ENCODE data around the gene SRP9. TPM values are rescaled to one million over a fixed set of nuclear protein-coding genes. Genes with fewer than 3 reads are reported as not detected.
"Not testable (repeated sequence)": the region's sequence is repeated elsewhere in the genome, so short reads cannot be mapped to it uniquely, and the experiment has no call there.

The SRP9 gene
- total and polyA plus RNA-seq, 4 donors = 128 to 390 (median 160) TPM

DNA sequence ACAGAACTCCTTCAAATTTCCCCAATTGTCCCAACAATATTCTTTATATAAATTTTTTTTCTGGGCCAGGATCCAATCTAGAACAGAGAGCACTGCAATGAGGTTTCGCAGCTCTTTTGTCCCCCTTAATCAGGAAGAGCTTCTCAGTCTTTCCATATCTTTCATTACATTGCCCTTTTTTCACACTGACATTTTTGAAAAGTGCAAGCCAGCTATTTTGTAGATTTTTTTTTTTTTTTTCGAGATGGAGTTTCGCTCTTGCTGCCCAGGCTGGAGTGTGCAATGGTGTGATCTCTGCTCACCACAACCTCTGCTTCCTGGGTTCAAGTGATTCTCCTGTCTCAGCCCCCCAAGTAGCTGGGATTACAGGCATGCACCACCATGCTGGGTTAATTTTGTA lies 29.1 kb downstream of the SRP9 start:
- 91 to 92% methylated on average over 3 of the region's 3 CpGs for WGBS, 2 donors
- H3K27ac ChIP-seq (ENCODE audit: low read depth in 1 of 2, low read length in 2 of 2); H3K36me3 ChIP-seq (ENCODE audit: control insufficient read depth in 1 of 2, insufficient read depth in 2 of 2, low read length in 1 of 2); H3K4me1 ChIP-seq (ENCODE audit: control insufficient read depth in 1 of 2, insufficient read depth in 2 of 2, low read length in 2 of 2); ATAC-seq (ENCODE audit: low FRiP score); H3K4me3 ChIP-seq (ENCODE audit: low read length in 2 of 2); DNase-seq; H3K27me3 ChIP-seq (ENCODE audit: control insufficient read depth in 1 of 2, insufficient read depth in 2 of 2, low read length in 1 of 2); H3K9me3 ChIP-seq (ENCODE audit: control insufficient read depth, low read length): not testable (repeated sequence)
- intact Hi-C loops (cut with DNase I) = loop anchor here in 1 of 2 donors (5.0 to 10.0 kb wide), 2 partner anchors 36 to 188 kb away; partner anchors contain the start of gene SDE2

DNA sequence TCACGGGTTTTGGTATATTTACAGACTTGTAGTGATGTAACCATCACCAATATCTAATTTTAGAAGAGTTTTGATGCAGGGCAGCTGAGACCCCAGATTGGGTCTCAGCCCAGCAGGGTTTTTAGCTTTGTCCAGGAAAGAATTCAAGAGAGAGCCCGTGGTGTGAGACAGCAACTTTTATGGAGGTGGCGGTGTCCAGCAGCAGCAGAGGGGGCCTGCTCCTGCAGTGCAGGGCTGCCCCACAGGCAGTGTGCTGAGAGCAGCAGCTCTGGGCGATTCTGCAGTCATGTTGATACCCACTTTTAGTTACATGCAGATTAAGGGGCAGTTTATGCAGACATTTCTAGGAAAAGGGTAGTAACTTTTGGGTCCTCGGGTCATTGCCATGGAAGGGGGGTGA lies 30.5 kb downstream of the SRP9 start:
- Histone ChIP-seq H3K27me3 (ENCODE audit: control insufficient read depth in 1 of 2, insufficient read depth in 2 of 2, low read length in 1 of 2) (no peaks in the 10 kb centered on the region), H3K4me1 (ENCODE audit: control insufficient read depth in 1 of 2, insufficient read depth in 2 of 2, low read length in 2 of 2) (no peaks in the 10 kb centered on the region), H3K9me3 (ENCODE audit: control insufficient read depth, low read length) (no peaks in the 10 kb centered on the region), H3K27ac (ENCODE audit: low read depth in 1 of 2, low read length in 2 of 2) (no peak overlapping the region), H3K36me3 (ENCODE audit: control insufficient read depth in 1 of 2, insufficient read depth in 2 of 2, low read length in 1 of 2) (no peaks in the 10 kb centered on the region), H3K4me3 (ENCODE audit: low read length in 2 of 2) (no peak overlapping the region)
- ATAC-seq (ENCODE audit: low FRiP score) (no peak), DNase-seq (no peak)
- WGBS, 2 donors = 93 to 94% methylated on average over 5 of the region's 5 CpGs
- intact Hi-C loops (cut with DNase I) = loop anchor here in 1 of 2 donors (5.0 to 10.0 kb wide), 2 partner anchors 34 to 187 kb away; partner anchors contain the start of gene SDE2

DNA sequence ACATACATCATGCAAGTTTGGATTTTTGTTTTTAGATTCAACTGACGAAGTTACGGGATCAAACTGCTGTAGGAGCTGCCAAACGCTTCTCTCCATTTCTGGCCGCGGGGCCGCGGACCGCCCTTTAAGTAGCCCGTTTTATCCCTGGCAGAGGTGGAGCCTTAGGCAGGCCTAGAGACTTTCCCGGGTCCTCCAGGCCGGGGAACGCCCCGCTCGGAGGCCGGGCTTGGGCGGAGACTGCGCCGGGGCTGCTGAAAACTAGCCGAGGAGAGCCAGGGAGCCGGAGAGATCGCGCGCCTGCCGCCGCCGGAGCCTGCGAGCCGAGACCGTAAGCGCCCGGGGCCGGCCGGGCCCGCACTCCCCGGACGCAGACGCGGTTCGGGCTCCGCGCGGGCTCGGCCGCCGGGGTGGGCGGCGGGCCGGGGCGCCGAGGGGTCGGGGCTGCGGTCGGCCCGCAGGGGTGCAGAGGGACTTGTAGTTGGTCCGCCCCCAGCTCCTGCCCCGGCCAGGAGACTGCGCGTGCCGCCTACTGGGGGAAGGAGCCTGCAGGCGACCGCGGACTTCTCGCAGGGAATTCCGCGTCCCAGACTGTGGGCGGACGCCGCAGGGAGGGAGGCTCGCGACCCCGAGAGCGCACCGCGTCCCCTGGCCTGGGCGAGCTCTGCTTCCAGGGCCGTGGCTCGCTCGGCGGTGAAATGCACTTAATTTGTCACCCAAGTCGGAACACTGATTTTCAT lies 32.4 kb downstream of the SRP9 start, which contains the start of gene EPHX1:
Gene EPHX1 (plus strand): TSS at position 283 of the 737 bp plus-strand sequence. CDS start 18,606 bp downstream, outside the sequence.
- ATAC-seq (ENCODE audit: low FRiP score) (peak; percentile 91), DNase-seq (peak; percentile 94 to 97)
- Histone ChIP-seq H3K4me1 (ENCODE audit: control insufficient read depth in 1 of 2, insufficient read depth in 2 of 2, low read length in 2 of 2) (no peaks in the 10 kb centered on the region), H3K27ac (ENCODE audit: low read depth in 1 of 2, low read length in 2 of 2) (peak within 1 kb of the TSS in 1 of 2 donors; percentile 30), H3K27me3 (ENCODE audit: control insufficient read depth in 1 of 2, insufficient read depth in 2 of 2, low read length in 1 of 2) (no peaks in the 10 kb centered on the region), H3K9me3 (ENCODE audit: control insufficient read depth, low read length) (no peaks in the 10 kb centered on the region), H3K36me3 (ENCODE audit: control insufficient read depth in 1 of 2, insufficient read depth in 2 of 2, low read length in 1 of 2) (no peaks in the 10 kb centered on the region), H3K4me3 (ENCODE audit: low read length in 2 of 2) (peak within 1 kb of the TSS; percentile 82)
- intact Hi-C loops (cut with DNase I) = loop anchor here in 1 of 2 donors (5.0 to 10.0 kb wide), 2 partner anchors 32 to 185 kb away; partner anchors contain the start of gene SDE2
- WGBS, 2 donors = 1% methylated on average over 80 of the region's 80 CpGs

DNA sequence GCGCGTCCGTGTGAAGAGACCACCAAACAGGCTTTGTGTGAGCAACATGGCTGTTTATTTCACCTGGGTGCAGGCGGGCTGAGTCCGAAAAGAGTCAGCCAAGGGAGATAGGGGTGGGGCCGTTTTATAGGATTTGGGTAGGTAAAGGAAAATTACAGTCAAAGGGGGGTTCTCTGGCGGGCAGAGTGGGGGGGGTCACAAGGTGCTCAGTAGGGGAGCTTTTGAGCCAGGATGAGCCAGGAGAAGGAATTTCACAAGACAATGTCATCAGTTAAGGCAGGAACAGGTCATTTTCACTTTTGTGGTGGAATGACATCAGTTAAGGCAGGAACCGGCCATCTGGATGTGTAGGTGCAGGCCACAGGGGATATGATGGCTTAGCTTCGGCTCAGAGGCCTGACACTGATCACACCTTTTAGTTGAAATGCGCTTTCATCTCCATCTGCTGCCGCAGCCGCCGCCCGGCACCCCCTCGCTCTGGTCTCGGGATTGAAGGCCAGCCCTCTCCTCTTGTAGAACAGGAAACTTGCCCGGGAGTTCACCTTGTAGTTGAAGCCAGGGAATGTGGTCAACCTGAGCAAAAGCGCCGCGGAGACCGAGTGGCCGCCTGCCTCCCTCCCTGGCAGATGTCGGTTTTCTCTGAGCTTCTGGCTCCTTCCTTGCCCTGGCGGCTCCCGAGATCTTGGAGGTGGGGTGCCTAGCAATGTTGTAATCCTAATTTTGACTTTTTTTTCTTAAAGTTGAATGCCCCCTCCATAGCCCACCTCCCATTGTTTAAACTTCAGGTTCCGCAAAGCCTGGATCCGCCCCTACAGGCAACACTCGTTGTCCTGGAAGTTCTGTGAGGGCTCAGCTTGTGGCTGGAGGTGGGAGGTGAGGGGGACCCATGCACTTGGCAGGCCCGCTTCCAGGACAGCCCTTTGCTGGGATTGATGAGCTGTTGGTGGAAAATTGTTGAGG lies 33.2 kb downstream of the SRP9 start:
- H3K27me3 ChIP-seq (ENCODE audit: control insufficient read depth in 1 of 2, insufficient read depth in 2 of 2, low read length in 1 of 2); H3K36me3 ChIP-seq (ENCODE audit: control insufficient read depth in 1 of 2, insufficient read depth in 2 of 2, low read length in 1 of 2); H3K9me3 ChIP-seq (ENCODE audit: control insufficient read depth, low read length); H3K4me1 ChIP-seq (ENCODE audit: control insufficient read depth in 1 of 2, insufficient read depth in 2 of 2, low read length in 2 of 2); intact Hi-C loops (cut with DNase I); DNase-seq: not testable (repeated sequence)
- H3K27ac ChIP-seq (ENCODE audit: low read depth in 1 of 2, low read length in 2 of 2) = peak overlapping the region in 1 of 2 donors; percentile 30
- ATAC-seq (ENCODE audit: low FRiP score) = peak; percentile 2
- H3K4me3 ChIP-seq (ENCODE audit: low read length in 2 of 2) = peak overlapping the region; percentile 82
- WGBS, 2 donors = 14 to 19% methylated on average over 28 to 29 of the region's 29 CpGs

DNA sequence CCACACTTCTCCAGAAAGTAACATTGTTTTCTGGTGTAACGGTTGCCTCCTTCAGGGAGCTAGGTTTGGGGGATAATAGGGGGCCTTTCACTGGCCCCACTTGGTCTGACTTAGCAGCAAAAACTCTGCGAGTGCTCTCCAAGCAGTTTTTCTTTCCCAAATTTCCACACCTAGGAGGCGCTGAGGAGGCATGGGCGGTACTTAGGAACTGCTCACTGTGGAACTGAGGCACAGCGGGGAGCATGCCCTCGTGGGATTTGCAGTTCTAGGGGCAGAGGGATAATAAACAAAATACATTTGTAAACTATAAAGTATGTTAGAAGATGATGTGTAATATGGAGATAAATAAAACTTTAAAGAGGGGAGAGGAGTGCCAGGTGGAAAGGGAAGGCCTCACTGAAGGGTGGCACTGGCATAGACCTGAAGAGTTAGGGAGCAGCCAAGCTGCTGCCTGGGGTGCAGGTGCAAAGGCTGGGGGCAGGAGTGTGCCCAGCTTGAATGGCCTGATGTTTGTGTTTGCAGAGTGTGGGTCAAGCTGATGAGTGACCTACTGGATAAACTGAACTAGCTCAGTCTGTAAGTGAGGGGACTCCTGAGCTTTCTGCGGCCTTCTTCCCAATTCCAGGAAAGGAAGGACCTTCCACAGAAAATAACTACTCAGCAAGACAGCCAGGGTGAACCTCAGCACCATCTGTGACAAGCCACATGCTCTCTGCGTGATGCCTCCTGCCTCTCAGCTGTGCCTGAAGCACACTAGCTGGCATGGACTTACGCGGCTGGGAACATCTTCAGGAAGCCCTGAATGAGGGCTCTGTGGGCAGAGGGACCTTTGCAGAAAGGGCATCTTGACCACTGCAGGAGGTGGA lies 34.2 kb downstream of the SRP9 start:
- Histone ChIP-seq H3K4me1 (ENCODE audit: control insufficient read depth in 1 of 2, insufficient read depth in 2 of 2, low read length in 2 of 2) (peaks cover 0 to 6% of the 10 kb centered on the region in 2 donors), H3K36me3 (ENCODE audit: control insufficient read depth in 1 of 2, insufficient read depth in 2 of 2, low read length in 1 of 2) (no peaks in the 10 kb centered on the region), H3K4me3 (ENCODE audit: low read length in 2 of 2) (no peak overlapping the region), H3K27me3 (ENCODE audit: control insufficient read depth in 1 of 2, insufficient read depth in 2 of 2, low read length in 1 of 2) (no peaks in the 10 kb centered on the region), H3K9me3 (ENCODE audit: control insufficient read depth, low read length) (no peaks in the 10 kb centered on the region), H3K27ac (ENCODE audit: low read depth in 1 of 2, low read length in 2 of 2) (no peak overlapping the region)
- ATAC-seq (ENCODE audit: low FRiP score) (no peak), DNase-seq (no peak)
- intact Hi-C loops (cut with DNase I) = no loop called here
- WGBS, 2 donors = 83 to 84% methylated on average over 10 of the region's 10 CpGs

DNA sequence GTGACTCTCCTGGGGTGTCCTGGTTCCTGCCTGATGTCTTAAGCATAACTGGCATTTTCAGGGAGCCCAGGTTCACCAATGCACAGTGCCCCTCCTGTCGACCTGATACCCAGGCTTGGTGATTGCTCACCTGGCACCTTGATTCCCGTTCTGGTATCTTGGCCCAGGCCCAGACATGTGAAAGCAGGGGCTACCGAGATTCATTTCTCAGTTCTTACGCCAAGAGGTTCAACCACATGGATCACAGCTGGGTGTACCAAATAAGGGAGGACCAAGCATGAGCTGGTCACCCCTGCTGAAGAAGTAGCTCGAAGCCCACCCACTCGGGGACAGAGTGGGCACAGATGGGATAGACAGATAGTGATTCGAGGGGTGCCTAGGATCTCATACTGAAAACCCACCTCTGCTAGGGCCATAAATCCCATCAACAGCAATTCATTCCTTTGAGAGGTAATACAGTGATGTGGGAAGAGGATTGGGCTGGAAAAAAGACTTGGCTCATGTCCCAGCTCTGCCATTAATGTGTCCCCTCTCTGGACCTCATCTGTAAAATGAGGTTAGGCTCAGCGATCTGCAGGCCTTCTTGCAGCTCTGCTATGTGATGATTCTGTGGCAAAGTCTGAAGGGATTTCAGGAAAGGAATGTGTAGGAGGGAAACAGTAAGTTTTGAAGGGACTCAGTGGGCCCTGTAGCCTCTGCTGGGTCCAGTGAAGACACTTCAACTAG lies 35.0 kb downstream of the SRP9 start:
- Histone ChIP-seq H3K4me3 (ENCODE audit: low read length in 2 of 2) (no peak overlapping the region), H3K4me1 (ENCODE audit: control insufficient read depth in 1 of 2, insufficient read depth in 2 of 2, low read length in 2 of 2) (peaks cover 0 to 6% of the 10 kb centered on the region in 2 donors)
- no peak for DNase-seq

DNA sequence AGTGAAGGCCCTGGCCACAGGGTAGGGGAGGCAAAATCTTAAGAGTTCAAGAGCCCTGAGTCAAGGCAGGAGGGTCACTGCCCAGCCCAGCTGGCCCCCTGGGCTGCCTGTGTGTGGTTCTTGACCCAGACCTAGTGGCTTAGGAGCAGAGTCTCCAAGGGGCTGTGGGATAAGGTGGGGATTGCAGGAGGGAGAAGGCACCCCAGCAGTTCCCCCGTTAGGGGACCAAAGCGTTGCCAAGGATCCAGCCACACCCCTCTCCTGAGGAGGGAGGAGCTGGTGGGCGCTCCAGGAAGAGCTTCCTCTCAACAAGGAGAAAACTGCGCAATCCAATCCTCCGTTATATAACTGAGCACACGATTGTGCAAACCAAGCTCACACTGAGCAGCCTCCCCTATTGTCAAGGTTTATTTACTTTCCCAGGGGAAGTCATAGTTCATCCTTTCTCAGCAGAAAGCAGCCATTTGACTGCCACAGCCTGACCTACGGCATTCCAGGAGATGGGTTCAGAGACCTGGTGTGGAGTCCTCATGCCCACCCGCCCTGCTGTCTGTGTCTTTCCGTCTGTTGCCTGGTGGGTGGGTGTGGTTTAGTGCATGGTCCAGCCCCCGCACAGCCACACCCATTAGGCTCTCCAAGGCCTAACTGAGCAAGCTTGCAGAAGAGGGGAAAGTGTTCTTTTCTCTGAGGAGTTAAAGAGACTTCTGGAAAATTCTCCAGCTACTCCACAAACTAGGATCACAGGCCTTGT lies 35.8 kb downstream of the SRP9 start:
- peak in 1 of 2 donors; percentile 71 for DNase-seq
- Histone ChIP-seq H3K9me3 (ENCODE audit: control insufficient read depth, low read length) (no peaks in the 10 kb centered on the region), H3K4me3 (ENCODE audit: low read length in 2 of 2) (no peak overlapping the region), H3K27me3 (ENCODE audit: control insufficient read depth in 1 of 2, insufficient read depth in 2 of 2, low read length in 1 of 2) (no peaks in the 10 kb centered on the region), H3K36me3 (ENCODE audit: control insufficient read depth in 1 of 2, insufficient read depth in 2 of 2, low read length in 1 of 2) (no peaks in the 10 kb centered on the region), H3K4me1 (ENCODE audit: control insufficient read depth in 1 of 2, insufficient read depth in 2 of 2, low read length in 2 of 2) (peaks cover 0 to 8% of the 10 kb centered on the region in 2 donors), H3K27ac (ENCODE audit: low read depth in 1 of 2, low read length in 2 of 2) (no peak overlapping the region)
- ATAC-seq (ENCODE audit: low FRiP score) = peak; percentile 64
- 76 to 77% methylated on average over 10 of the region's 10 CpGs for WGBS, 2 donors
- intact Hi-C loops (cut with DNase I) = no loop called here

More for the DNA sequence above, 35.0 kb downstream of the SRP9 start:
- 78 to 83% methylated on average over 8 of the region's 8 CpGs for WGBS, 2 donors
- intact Hi-C loops (cut with DNase I) = no loop called here
- Histone ChIP-seq H3K27ac (ENCODE audit: low read depth in 1 of 2, low read length in 2 of 2) (no peak overlapping the region), H3K9me3 (ENCODE audit: control insufficient read depth, low read length) (no peaks in the 10 kb centered on the region), H3K36me3 (ENCODE audit: control insufficient read depth in 1 of 2, insufficient read depth in 2 of 2, low read length in 1 of 2) (no peaks in the 10 kb centered on the region), H3K27me3 (ENCODE audit: control insufficient read depth in 1 of 2, insufficient read depth in 2 of 2, low read length in 1 of 2) (no peaks in the 10 kb centered on the region)
- ATAC-seq (ENCODE audit: low FRiP score) = no peak

Data from aorta (tissue), 5 donors.